H9 (cell line): ENCODE measurements around the gene NFIX. TPM values are rescaled to one million over a fixed set of nuclear protein-coding genes. Genes with fewer than 3 reads are reported as not detected.

ENCODE experiments used
- DNase-seq: peaks from one replicate; pipeline ENCODE4 v3.0.0-alpha.2; 2017
- H2AFZ ChIP-seq: one replicate; pipeline ENCODE4 v1.6.1; 2013; ENCODE audit warnings: mild to moderate bottlenecking, low read length, control low read depth, moderate library complexity
- H2AK5ac ChIP-seq: 2 replicates; pipeline ENCODE4 v1.6.1; 2013; ENCODE audit warnings: low read length, control low read depth, mixed read lengths; ENCODE audit not compliant: insufficient read length
- H2BK120ac ChIP-seq: one replicate; pipeline ENCODE4 v1.6.1; 2013; ENCODE audit warnings: low read depth, mild to moderate bottlenecking, low read length, control low read depth, inconsistent platforms; ENCODE audit not compliant: poor library complexity, severe bottlenecking
- H2BK12ac ChIP-seq: 2 replicates; pipeline ENCODE4 v1.6.1; 2013; ENCODE audit warnings: low read length, control low read depth, mixed read lengths, low read depth; ENCODE audit not compliant: insufficient read length
- H2BK15ac ChIP-seq: 2 replicates; pipeline ENCODE4 v1.6.1; 2013; ENCODE audit warnings: low read depth, low read length, control low read depth
- H2BK20ac ChIP-seq: one replicate; pipeline ENCODE4 v1.6.1; 2013; ENCODE audit warnings: low read depth, mild to moderate bottlenecking, low read length, control low read depth, inconsistent platforms; ENCODE audit not compliant: poor library complexity, severe bottlenecking
- H2BK5ac ChIP-seq: 2 replicates; pipeline ENCODE4 v1.6.1; 2013; ENCODE audit warnings: low read length, control low read depth, mixed read lengths; ENCODE audit not compliant: insufficient read length
- H3K14ac ChIP-seq: 2 replicates; pipeline ENCODE4 v1.6.1; 2013; ENCODE audit warnings: low read length, control low read depth; ENCODE audit not compliant: insufficient read depth
- H3K18ac ChIP-seq: 2 replicates; pipeline ENCODE4 v1.6.1; 2013; ENCODE audit warnings: low read depth, mild to moderate bottlenecking, mixed read lengths, low read length, control low read depth; ENCODE audit not compliant: insufficient read length
- H3K23ac ChIP-seq: 2 replicates; pipeline ENCODE4 v1.6.1; 2013; ENCODE audit warnings: low read length, control low read depth, mixed read lengths, low read depth; ENCODE audit not compliant: insufficient read length
- H3K23me2 ChIP-seq: 2 replicates; pipeline ENCODE4 v1.6.1; 2013; ENCODE audit warnings: low read depth, mild to moderate bottlenecking, mixed read lengths, low read length, control low read depth; ENCODE audit not compliant: insufficient read length, poor library complexity, severe bottlenecking
- H3K27ac ChIP-seq: 2 replicates; pipeline ENCODE4 v1.5.1; 2013; ENCODE audit warnings: low read length, control low read depth, mixed read lengths, low read depth; ENCODE audit not compliant: insufficient read length
- H3K27me3 ChIP-seq: 2 replicates; pipeline ENCODE4 v1.6.1; 2013; ENCODE audit warnings: low read length, control low read depth, inconsistent platforms; ENCODE audit not compliant: insufficient read depth
- H3K4ac ChIP-seq: 2 replicates; pipeline ENCODE4 v1.6.1; 2013; ENCODE audit warnings: low read depth, mild to moderate bottlenecking, control low read depth, inconsistent platforms, low read length, moderate library complexity
- H3K4me1 ChIP-seq: 2 replicates; pipeline ENCODE4 v1.6.1; 2013; ENCODE audit warnings: low read length, control low read depth, inconsistent platforms; ENCODE audit not compliant: insufficient read depth
- H3K4me2 ChIP-seq: 2 replicates; pipeline ENCODE4 v1.6.1; 2013; ENCODE audit warnings: low read length, control low read depth, mixed read lengths; ENCODE audit not compliant: insufficient read length, insufficient read depth
- H3K56ac ChIP-seq: 2 replicates; pipeline ENCODE4 v1.6.1; 2013; ENCODE audit warnings: low read depth, mild to moderate bottlenecking, mixed read lengths, low read length, control low read depth; ENCODE audit not compliant: insufficient read length
- H3K79me1 ChIP-seq: 2 replicates; pipeline ENCODE4 v1.6.1; 2013; ENCODE audit warnings: low read depth, mild to moderate bottlenecking, moderate library complexity, low read length, control low read depth, inconsistent platforms; ENCODE audit not compliant: insufficient read depth, poor library complexity, severe bottlenecking
- H3K79me2 ChIP-seq: 2 replicates; pipeline ENCODE4 v1.6.1; 2013; ENCODE audit warnings: low read length, control low read depth, inconsistent platforms; ENCODE audit not compliant: insufficient read depth
- H3K9ac ChIP-seq: 2 replicates; pipeline ENCODE4 v1.6.1; 2013; ENCODE audit warnings: low read length, control low read depth, mixed read lengths; ENCODE audit not compliant: insufficient read length; ENCODE audit errors: extremely low read depth
- H3K9me3 ChIP-seq: one replicate; pipeline ENCODE4 v1.6.1; 2013; ENCODE audit warnings: low read depth, low read length, inconsistent platforms; ENCODE audit not compliant: control insufficient read depth
- H3T11ph ChIP-seq: one replicate; pipeline ENCODE4 v1.6.1; 2013; ENCODE audit warnings: mild to moderate bottlenecking, low read length, control low read depth, inconsistent platforms
- H4K20me1 ChIP-seq: one replicate; pipeline ENCODE4 v1.6.1; 2013; ENCODE audit not compliant: control insufficient read depth, insufficient read length, insufficient read depth
- H4K5ac ChIP-seq: 2 replicates; pipeline ENCODE4 v1.6.1; 2013; ENCODE audit warnings: low read depth, mild to moderate bottlenecking, mixed read lengths, low read length, control low read depth; ENCODE audit not compliant: insufficient read length
- H4K8ac ChIP-seq: replicated peaks from 2 replicates; pipeline ENCODE4 v1.6.1; 2013; ENCODE audit warnings: low read length, control low read depth, mixed read lengths, low read depth; ENCODE audit not compliant: insufficient read length
- H4K91ac ChIP-seq: 2 replicates; pipeline ENCODE4 v1.6.1; 2013; ENCODE audit warnings: low read depth, mild to moderate bottlenecking, moderate library complexity, mixed read lengths, low read length, control low read depth; ENCODE audit not compliant: insufficient read length
- H3K27ac Mint-ChIP-seq, 3 experiments: 2 replicates in 2 of 3; 3 replicates in 1 of 3; pipeline ENCODE4 v1.8.0; 2020 to 2021; ENCODE audit warnings: mixed read lengths in 3 of 3, mild to moderate bottlenecking in 1 of 3, moderate library complexity in 1 of 3
- H3K27me3 Mint-ChIP-seq: 2 replicates; pipeline ENCODE4 v1.8.0; 2021; ENCODE audit warnings: low read depth, mild to moderate bottlenecking, moderate library complexity, mixed read lengths
- H3K36me3 Mint-ChIP-seq, 3 experiments: 2 replicates in 2 of 3; 3 replicates in 1 of 3; pipeline ENCODE4 v1.8.0; 2020 to 2021; ENCODE audit warnings: low read depth in 3 of 3, mixed read lengths in 3 of 3; ENCODE audit not compliant: insufficient read depth in 1 of 3
- H3K4me1 Mint-ChIP-seq, 2 experiments: 2 replicates each; pipeline ENCODE4 v1.8.0; 2020; ENCODE audit warnings: mixed read lengths in 2 of 2
- H3K4me3 Mint-ChIP-seq, 2 experiments: 2 replicates in 1 of 2; 3 replicates in 1 of 2; pipeline ENCODE4 v1.8.0; 2020 to 2021; ENCODE audit warnings: mild to moderate bottlenecking in 2 of 2, mixed read lengths in 2 of 2, moderate library complexity in 1 of 2
- H3K9me3 Mint-ChIP-seq, 2 experiments: 2 replicates in 1 of 2; 3 replicates in 1 of 2; pipeline ENCODE4 v1.8.0; 2020; ENCODE audit warnings: mild to moderate bottlenecking in 2 of 2, mixed read lengths in 2 of 2, moderate library complexity in 1 of 2
- CTCF ChIP-seq: fragments of 200-600 bp; sonication (generic); conservative IDR thresholded peaks from 3 replicates; pipeline ENCODE4 v1.8.0; 2021; ENCODE audit warnings: antibody characterized with exemption, mild to moderate bottlenecking
- WGBS: extraction: QIAGEN DNeasy Blood & Tissue Kit; methylation state at CpG from one replicate; pipeline ENCODE4 v1.1.7; 2013; ENCODE audit warnings: missing lambda C conversion rate, low lambda C conversion rate, mixed read lengths; ENCODE audit not compliant: insufficient read length; ENCODE audit errors: extremely low coverage; 5-methylcytosine and 5-hydroxymethylcytosine counted together
- total RNA-seq: library from RNA; stranded (reverse); gene quantifications from 2 replicates; pipeline ENCODE4 v1.2.1, GENCODE V29; 2021

NFIX gene
- total RNA-seq, 1 experiment from 2014 or later, result 0.31 TPM

GRCh38 chr19:13044231-13044836, 49.1 kb downstream of the NFIX start:
- H3K4me1 Mint-ChIP-seq, result peaks cover 0 to 4% of the 10 kb centered on the region in 2 experiments; a peak in 1 of 4 replicates
- Histone ChIP-seq H3K9me3 (no peaks in the 10 kb centered on the region), H2BK20ac (no peak overlapping the region), H2AFZ (no peak overlapping the region), H3K4me1 (no peaks in the 10 kb centered on the region), H4K20me1 (no peaks in the 10 kb centered on the region), H3K27me3 (peaks cover 10% of the 10 kb centered on the region; the same call in 1 of the 2 replicates), H2BK12ac (no peak overlapping the region), H3K18ac (no peak overlapping the region), H4K8ac (no peak overlapping the region), H3K27ac (no peak overlapping the region), H3T11ph (no peak overlapping the region), H3K4ac (no peak overlapping the region), H2BK15ac (no peak overlapping the region), H2BK120ac (no peak overlapping the region), H2AK5ac (no peak overlapping the region), H3K79me2 (no peaks in the 10 kb centered on the region), H4K91ac (no peak overlapping the region), H3K9ac (no peak overlapping the region), H3K4me2 (no peak overlapping the region), H3K23ac (no peak overlapping the region), H3K23me2 (no peaks in the 10 kb centered on the region), H3K79me1 (no peaks in the 10 kb centered on the region), H4K5ac (no peak overlapping the region), H3K56ac (no peak overlapping the region), H3K14ac (no peak overlapping the region), H2BK5ac (no peak overlapping the region)
- no peak for TF ChIP-seq CTCF
- DNase-seq, result no peak
- no peak overlapping the region for H3K27ac Mint-ChIP-seq
- no peaks in the 10 kb centered on the region for H3K9me3 Mint-ChIP-seq
- WGBS, result no CpG with 5 or more reads among the region's 13 CpGs
- H3K36me3 Mint-ChIP-seq, result no peaks in the 10 kb centered on the region; a peak in 1 of 7 replicates
- H3K27me3 Mint-ChIP-seq, result peaks cover 93% of the 10 kb centered on the region
- no peak overlapping the region for H3K4me3 Mint-ChIP-seq
